Subcutaneous abdominal adipose tissue (tissue), 5 donors: ENCODE results near the gene CPN1.
"Not testable (repeated sequence)": the region's sequence is repeated elsewhere in the genome, so short reads cannot be mapped to it uniquely, and the experiment has no call there.

Source experiments
- H3K27ac ChIP-seq: one replicate; pipeline ENCODE4 v1.7.0; 2013; ENCODE audit warnings: low read depth, mild to moderate bottlenecking, inconsistent platforms, low read length, moderate library complexity
- H3K27me3 ChIP-seq, 5 donors: one replicate each; pipeline ENCODE4 v1.7.0; 2013; ENCODE audit warnings: low read length in 5 of 5, inconsistent platforms in 1 of 5; ENCODE audit not compliant: control insufficient read depth in 5 of 5, insufficient read depth in 4 of 5
- H3K36me3 ChIP-seq, 5 donors: one replicate each; pipeline ENCODE4 v1.7.0; 2013; ENCODE audit warnings: low read length in 5 of 5; ENCODE audit not compliant: control insufficient read depth in 5 of 5, insufficient read depth in 5 of 5
- H3K4me1 ChIP-seq, 5 donors: one replicate each; pipeline ENCODE4 v1.7.0; 2013; ENCODE audit warnings: low read length in 5 of 5, mild to moderate bottlenecking in 3 of 5, moderate library complexity in 1 of 5; ENCODE audit not compliant: control insufficient read depth in 5 of 5, insufficient read depth in 5 of 5
- H3K4me3 ChIP-seq, 5 donors: one replicate each; pipeline ENCODE4 v1.7.0; 2013; ENCODE audit warnings: low read length in 5 of 5, low read depth in 1 of 5
- H3K9ac ChIP-seq, 5 donors: one replicate each; pipeline ENCODE4 v1.7.0; 2013; ENCODE audit warnings: low read length in 5 of 5, mild to moderate bottlenecking in 4 of 5, moderate library complexity in 3 of 5
- H3K9me3 ChIP-seq, 5 donors: one replicate each; pipeline ENCODE4 v1.7.0; 2013; ENCODE audit warnings: low read length in 5 of 5; ENCODE audit not compliant: control insufficient read depth in 5 of 5
- donor health status: healthy.
- donor health status: healthy.
- donor health status: healthy.
- donor health status: healthy.
- donor health status: healthy.

CPN1 gene

GRCh38 chr10:100114460-100114859, 32.8 kb upstream of the CPN1 start:
- no peak overlapping the region for H3K9ac ChIP-seq
- H3K27me3 ChIP-seq: peaks cover 0 to 13% (median 6%) of the 10 kb centered on the region in 5 donors
- H3K4me1 ChIP-seq: no peaks in the 10 kb centered on the region

GRCh38 chr10:100109670-100110069, 28.0 kb upstream of the CPN1 start:
- Histone ChIP-seq H3K27ac (no peak overlapping the region), H3K9me3 (peaks cover 0 to 1% (median 0%) of the 10 kb centered on the region in 5 donors), H3K4me1 (no peaks in the 10 kb centered on the region), H3K27me3 (peaks cover 0 to 6% (median 3%) of the 10 kb centered on the region in 5 donors), H3K9ac (no peak overlapping the region), H3K4me3 (no peak overlapping the region), H3K36me3 (no peaks in the 10 kb centered on the region)

More at GRCh38 chr10:100114460-100114859, 32.8 kb upstream of the CPN1 start:
- H3K36me3 ChIP-seq: no peaks in the 10 kb centered on the region
- H3K27ac ChIP-seq: no peak overlapping the region
- no peak overlapping the region for H3K4me3 ChIP-seq
- no peaks in the 10 kb centered on the region for H3K9me3 ChIP-seq

GRCh38 chr10:100106865-100107264, 25.2 kb upstream of the CPN1 start:
- H3K4me3 ChIP-seq: no peak overlapping the region
- H3K9ac ChIP-seq: no peak overlapping the region
- H3K27me3 ChIP-seq: peaks cover 2 to 6% (median 4%) of the 10 kb centered on the region in 5 donors
- peaks cover 0 to 3% (median 0%) of the 10 kb centered on the region in 5 donors for H3K9me3 ChIP-seq
- H3K4me1 ChIP-seq: no peaks in the 10 kb centered on the region
- H3K27ac ChIP-seq: no peak overlapping the region
- no peaks in the 10 kb centered on the region for H3K36me3 ChIP-seq

- no peak overlapping the region for H3K4me3 ChIP-seq
- no peak overlapping the region for H3K9ac ChIP-seq
- no peaks in the 10 kb centered on the region for H3K4me1 ChIP-seq
- no peak overlapping the region for H3K27ac ChIP-seq
- no peaks in the 10 kb centered on the region for H3K36me3 ChIP-seq
- H3K27me3 ChIP-seq: peaks cover 3 to 10% (median 5%) of the 10 kb centered on the region in 5 donors
- H3K9me3 ChIP-seq: peaks cover 0 to 3% (median 0%) of the 10 kb centered on the region in 5 donors
These were observed 22.6 kb upstream of the CPN1 start for GRCh38 chr10:100104300-100104699.

- Histone ChIP-seq H3K9ac (no peak overlapping the region), H3K4me1 (no peaks in the 10 kb centered on the region), H3K4me3 (no peak overlapping the region), H3K36me3 (no peaks in the 10 kb centered on the region), H3K27ac (no peak overlapping the region), H3K27me3 (peaks cover 3 to 10% (median 5%) of the 10 kb centered on the region in 5 donors), H3K9me3 (peaks cover 0 to 3% (median 0%) of the 10 kb centered on the region in 5 donors)
These were observed 21.9 kb upstream of the CPN1 start for GRCh38 chr10:100103581-100103980.

GRCh38 chr10:100101192-100102076, 19.8 kb upstream of the CPN1 start:
- Histone ChIP-seq H3K4me3 (no peak overlapping the region), H3K4me1 (no peaks in the 10 kb centered on the region), H3K9me3 (peaks cover 0 to 14% (median 3%) of the 10 kb centered on the region in 5 donors), H3K9ac (no peak overlapping the region), H3K27me3 (peaks cover 0 to 6% (median 3%) of the 10 kb centered on the region in 5 donors), H3K27ac (no peak overlapping the region), H3K36me3 (no peaks in the 10 kb centered on the region)

GRCh38 chr10:100100651-100101184, 19.0 kb upstream of the CPN1 start:
- Histone ChIP-seq H3K4me1 (no peaks in the 10 kb centered on the region), H3K9me3 (peaks cover 0 to 14% (median 3%) of the 10 kb centered on the region in 5 donors), H3K27ac (no peak overlapping the region), H3K9ac (no peak overlapping the region), H3K27me3 (peaks cover 0 to 6% (median 3%) of the 10 kb centered on the region in 5 donors), H3K4me3 (no peak overlapping the region), H3K36me3 (no peaks in the 10 kb centered on the region)

- no peak overlapping the region for H3K9ac ChIP-seq
- H3K27ac ChIP-seq: no peak overlapping the region
- no peak overlapping the region for H3K4me3 ChIP-seq
- H3K36me3 ChIP-seq: no peaks in the 10 kb centered on the region
- H3K9me3 ChIP-seq: no peaks in the 10 kb centered on the region
- H3K27me3 ChIP-seq: peaks cover 0 to 5% (median 3%) of the 10 kb centered on the region in 5 donors
- no peaks in the 10 kb centered on the region for H3K4me1 ChIP-seq
These were observed 7.6 kb upstream of the CPN1 start for GRCh38 chr10:100089241-100089640.

- H3K36me3 ChIP-seq, H3K9ac ChIP-seq, H3K27me3 ChIP-seq, H3K9me3 ChIP-seq, H3K27ac ChIP-seq, H3K4me1 ChIP-seq, H3K4me3 ChIP-seq: not testable (repeated sequence)
These were observed 5.0 kb upstream of the CPN1 start for GRCh38 chr10:100086708-100087107.

GRCh38 chr10:100085596-100085995, 3.9 kb upstream of the CPN1 start:
- Histone ChIP-seq H3K9ac (no peak overlapping the region), H3K4me3 (no peak overlapping the region), H3K27ac (no peak overlapping the region), H3K27me3 (peaks cover 0 to 6% (median 4%) of the 10 kb centered on the region in 5 donors), H3K36me3 (no peaks in the 10 kb centered on the region), H3K9me3 (no peaks in the 10 kb centered on the region), H3K4me1 (no peaks in the 10 kb centered on the region)
